Measurements from ENCODE around the gene C16orf78. TPM values are rescaled to one million over a fixed set of nuclear protein-coding genes. Genes with fewer than 3 reads are reported as not detected.

The C16orf78 gene
- polyA plus RNA-seq, 4 donors = not detected

- Histone ChIP-seq H3K4me3 (ENCODE audit: low read depth in 1 of 3, low read length in 3 of 3) (no peak overlapping the region), H3K27ac (ENCODE audit: low read depth in 1 of 3, low read length in 2 of 3) (no peak overlapping the region), H3K36me3 (ENCODE audit: control insufficient read depth in 3 of 3, insufficient read depth in 2 of 3, low read depth in 1 of 3, low read length in 3 of 3) (no peaks in the 10 kb centered on the region), H3K4me1 (ENCODE audit: control insufficient read depth in 3 of 3, insufficient read depth in 2 of 3, low read depth in 1 of 3, low read length in 2 of 3) (no peaks in the 10 kb centered on the region), H3K9me3 (ENCODE audit: control insufficient read depth in 2 of 2, insufficient read depth in 1 of 2, low read depth in 1 of 2, low read length in 1 of 2) (no peaks in the 10 kb centered on the region), H3K27me3 (ENCODE audit: control insufficient read depth in 3 of 3, insufficient read depth in 3 of 3, low read length in 3 of 3) (peaks cover 0 to 3% (median 0%) of the 10 kb centered on the region in 3 donors)
- DNase-seq (no peak), FAIRE-seq (no peak)
- 67 to 77% (median 71%) methylated on average over 3 of the region's 3 CpGs for WGBS, 3 donors
Observed at GRCh38 chr16:49336581-49336980, 37.0 kb upstream of the C16orf78 start.

GRCh38 chr16:49337814-49338350 is 35.7 kb upstream of the C16orf78 start:
- Histone ChIP-seq H3K27ac (ENCODE audit: low read depth in 1 of 3, low read length in 2 of 3) (no peak overlapping the region), H3K36me3 (ENCODE audit: control insufficient read depth in 3 of 3, insufficient read depth in 2 of 3, low read depth in 1 of 3, low read length in 3 of 3) (no peaks in the 10 kb centered on the region), H3K4me3 (ENCODE audit: low read depth in 1 of 3, low read length in 3 of 3) (no peak overlapping the region), H3K27me3 (ENCODE audit: control insufficient read depth in 3 of 3, insufficient read depth in 3 of 3, low read length in 3 of 3) (peaks cover 0 to 3% (median 0%) of the 10 kb centered on the region in 3 donors), H3K4me1 (ENCODE audit: control insufficient read depth in 3 of 3, insufficient read depth in 2 of 3, low read depth in 1 of 3, low read length in 2 of 3) (no peaks in the 10 kb centered on the region), H3K9me3 (ENCODE audit: control insufficient read depth in 2 of 2, insufficient read depth in 1 of 2, low read depth in 1 of 2, low read length in 1 of 2) (no peaks in the 10 kb centered on the region)
- FAIRE-seq (no peak), DNase-seq (no peak)
- whole genome bisulfite sequencing, 3 donors = 50 to 58% (median 52%) methylated on average over 6 of the region's 6 CpGs

- peaks cover 0 to 3% (median 0%) of the 10 kb centered on the region in 3 donors for H3K27me3 ChIP-seq (ENCODE audit: control insufficient read depth in 3 of 3, insufficient read depth in 3 of 3, low read length in 3 of 3)
- no peak for DNase-seq
Observed at GRCh38 chr16:49338611-49339265, 34.9 kb upstream of the C16orf78 start.

GRCh38 chr16:49340466-49340865 is 33.1 kb upstream of the C16orf78 start:
- H3K9me3 ChIP-seq (ENCODE audit: control insufficient read depth in 2 of 2, insufficient read depth in 1 of 2, low read depth in 1 of 2, low read length in 1 of 2) = no peaks in the 10 kb centered on the region
- peaks cover 0 to 3% (median 0%) of the 10 kb centered on the region in 3 donors for H3K27me3 ChIP-seq (ENCODE audit: control insufficient read depth in 3 of 3, insufficient read depth in 3 of 3, low read length in 3 of 3)
- no peak overlapping the region for H3K4me3 ChIP-seq (ENCODE audit: low read depth in 1 of 3, low read length in 3 of 3)
- H3K27ac ChIP-seq (ENCODE audit: low read depth in 1 of 3, low read length in 2 of 3) = no peak overlapping the region
- no peaks in the 10 kb centered on the region for H3K36me3 ChIP-seq (ENCODE audit: control insufficient read depth in 3 of 3, insufficient read depth in 2 of 3, low read depth in 1 of 3, low read length in 3 of 3)
- no peak for FAIRE-seq
- no peak for DNase-seq
- H3K4me1 ChIP-seq (ENCODE audit: control insufficient read depth in 3 of 3, insufficient read depth in 2 of 3, low read depth in 1 of 3, low read length in 2 of 3) = no peaks in the 10 kb centered on the region
- 66 to 77% (median 70%) methylated on average over 9 of the region's 9 CpGs for WGBS, 3 donors

More at GRCh38 chr16:49338611-49339265, 34.9 kb upstream of the C16orf78 start:
- Histone ChIP-seq H3K36me3 (ENCODE audit: control insufficient read depth in 3 of 3, insufficient read depth in 2 of 3, low read depth in 1 of 3, low read length in 3 of 3) (no peaks in the 10 kb centered on the region), H3K4me3 (ENCODE audit: low read depth in 1 of 3, low read length in 3 of 3) (no peak overlapping the region), H3K27ac (ENCODE audit: low read depth in 1 of 3, low read length in 2 of 3) (no peak overlapping the region), H3K9me3 (ENCODE audit: control insufficient read depth in 2 of 2, insufficient read depth in 1 of 2, low read depth in 1 of 2, low read length in 1 of 2) (no peaks in the 10 kb centered on the region), H3K4me1 (ENCODE audit: control insufficient read depth in 3 of 3, insufficient read depth in 2 of 3, low read depth in 1 of 3, low read length in 2 of 3) (no peaks in the 10 kb centered on the region)
- WGBS, 3 donors = 55 to 66% (median 56%) methylated on average over 10 of the region's 10 CpGs
- FAIRE-seq = no peak

GRCh38 chr16:49341706-49342105 is 31.9 kb upstream of the C16orf78 start:
- Histone ChIP-seq H3K9me3 (ENCODE audit: control insufficient read depth in 2 of 2, insufficient read depth in 1 of 2, low read depth in 1 of 2, low read length in 1 of 2) (no peaks in the 10 kb centered on the region), H3K27ac (ENCODE audit: low read depth in 1 of 3, low read length in 2 of 3) (no peak overlapping the region), H3K27me3 (ENCODE audit: control insufficient read depth in 3 of 3, insufficient read depth in 3 of 3, low read length in 3 of 3) (peaks cover 0 to 3% (median 0%) of the 10 kb centered on the region in 3 donors), H3K36me3 (ENCODE audit: control insufficient read depth in 3 of 3, insufficient read depth in 2 of 3, low read depth in 1 of 3, low read length in 3 of 3) (no peaks in the 10 kb centered on the region), H3K4me3 (ENCODE audit: low read depth in 1 of 3, low read length in 3 of 3) (no peak overlapping the region), H3K4me1 (ENCODE audit: control insufficient read depth in 3 of 3, insufficient read depth in 2 of 3, low read depth in 1 of 3, low read length in 2 of 3) (no peaks in the 10 kb centered on the region)
- DNase-seq (no peak), FAIRE-seq (no peak)
- WGBS, 3 donors = 67 to 75% (median 71%) methylated on average over 4 of the region's 4 CpGs

GRCh38 chr16:49342336-49343265 is 31.0 kb upstream of the C16orf78 start:
- no peak overlapping the region for H3K27ac ChIP-seq (ENCODE audit: low read depth in 1 of 3, low read length in 2 of 3)
- no peaks in the 10 kb centered on the region for H3K36me3 ChIP-seq (ENCODE audit: control insufficient read depth in 3 of 3, insufficient read depth in 2 of 3, low read depth in 1 of 3, low read length in 3 of 3)
- peaks cover 0 to 3% (median 0%) of the 10 kb centered on the region in 3 donors for H3K27me3 ChIP-seq (ENCODE audit: control insufficient read depth in 3 of 3, insufficient read depth in 3 of 3, low read length in 3 of 3)
- no peaks in the 10 kb centered on the region for H3K4me1 ChIP-seq (ENCODE audit: control insufficient read depth in 3 of 3, insufficient read depth in 2 of 3, low read depth in 1 of 3, low read length in 2 of 3)
- H3K9me3 ChIP-seq (ENCODE audit: control insufficient read depth in 2 of 2, insufficient read depth in 1 of 2, low read depth in 1 of 2, low read length in 1 of 2) = no peaks in the 10 kb centered on the region
- WGBS, 3 donors = 60 to 62% (median 62%) methylated on average over 8 of the region's 8 CpGs
- no peak for DNase-seq
- no peak for FAIRE-seq
- no peak overlapping the region for H3K4me3 ChIP-seq (ENCODE audit: low read depth in 1 of 3, low read length in 3 of 3)

GRCh38 chr16:49343291-49343690 is 30.3 kb upstream of the C16orf78 start:
- no peaks in the 10 kb centered on the region for H3K4me1 ChIP-seq (ENCODE audit: control insufficient read depth in 3 of 3, insufficient read depth in 2 of 3, low read depth in 1 of 3, low read length in 2 of 3)
- no peaks in the 10 kb centered on the region for H3K27me3 ChIP-seq (ENCODE audit: control insufficient read depth in 3 of 3, insufficient read depth in 3 of 3, low read length in 3 of 3)
- H3K4me3 ChIP-seq (ENCODE audit: low read depth in 1 of 3, low read length in 3 of 3) = no peak overlapping the region
- no peaks in the 10 kb centered on the region for H3K36me3 ChIP-seq (ENCODE audit: control insufficient read depth in 3 of 3, insufficient read depth in 2 of 3, low read depth in 1 of 3, low read length in 3 of 3)
- no peak overlapping the region for H3K27ac ChIP-seq (ENCODE audit: low read depth in 1 of 3, low read length in 2 of 3)
- no peaks in the 10 kb centered on the region for H3K9me3 ChIP-seq (ENCODE audit: control insufficient read depth in 2 of 2, insufficient read depth in 1 of 2, low read depth in 1 of 2, low read length in 1 of 2)
- 65 to 77% (median 70%) methylated on average over 4 of the region's 4 CpGs for WGBS, 3 donors
- FAIRE-seq = no peak
- no peak for DNase-seq

GRCh38 chr16:49344401-49344800 is 29.2 kb upstream of the C16orf78 start:
- Histone ChIP-seq H3K27me3 (ENCODE audit: control insufficient read depth in 3 of 3, insufficient read depth in 3 of 3, low read length in 3 of 3) (peaks cover 0 to 4% (median 0%) of the 10 kb centered on the region in 3 donors), H3K9me3 (ENCODE audit: control insufficient read depth in 2 of 2, insufficient read depth in 1 of 2, low read depth in 1 of 2, low read length in 1 of 2) (no peaks in the 10 kb centered on the region), H3K4me3 (ENCODE audit: low read depth in 1 of 3, low read length in 3 of 3) (no peak overlapping the region), H3K4me1 (ENCODE audit: control insufficient read depth in 3 of 3, insufficient read depth in 2 of 3, low read depth in 1 of 3, low read length in 2 of 3) (no peaks in the 10 kb centered on the region), H3K27ac (ENCODE audit: low read depth in 1 of 3, low read length in 2 of 3) (no peak overlapping the region), H3K36me3 (ENCODE audit: control insufficient read depth in 3 of 3, insufficient read depth in 2 of 3, low read depth in 1 of 3, low read length in 3 of 3) (no peaks in the 10 kb centered on the region)
- no peak for FAIRE-seq
- DNase-seq = no peak
- 69 to 81% (median 70%) methylated on average over 5 of the region's 5 CpGs for WGBS, 3 donors
